SKM-1 (cell line): ENCODE data around the gene SPACA1.
"Not testable (repeated sequence)": the region's sequence is repeated elsewhere in the genome, so short reads cannot be mapped to it uniquely, and the experiment has no call there.

Experiments
- DNase-seq: peaks from one replicate; lab custom pipeline; 2025; ENCODE audit not compliant: unreplicated experiment; lab: John Stamatoyannopoulos, UW

The SPACA1 gene, protein sequence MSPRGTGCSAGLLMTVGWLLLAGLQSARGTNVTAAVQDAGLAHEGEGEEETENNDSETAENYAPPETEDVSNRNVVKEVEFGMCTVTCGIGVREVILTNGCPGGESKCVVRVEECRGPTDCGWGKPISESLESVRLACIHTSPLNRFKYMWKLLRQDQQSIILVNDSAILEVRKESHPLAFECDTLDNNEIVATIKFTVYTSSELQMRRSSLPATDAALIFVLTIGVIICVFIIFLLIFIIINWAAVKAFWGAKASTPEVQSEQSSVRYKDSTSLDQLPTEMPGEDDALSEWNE

GRCh38 chr6:88047510-88048150 lies at the start of gene SPACA1:
Gene SPACA1 (plus strand): TSS chr6:88047841. CDS start chr6:88047906, 65 bp downstream.
- DNase-seq: no peak

DNA sequence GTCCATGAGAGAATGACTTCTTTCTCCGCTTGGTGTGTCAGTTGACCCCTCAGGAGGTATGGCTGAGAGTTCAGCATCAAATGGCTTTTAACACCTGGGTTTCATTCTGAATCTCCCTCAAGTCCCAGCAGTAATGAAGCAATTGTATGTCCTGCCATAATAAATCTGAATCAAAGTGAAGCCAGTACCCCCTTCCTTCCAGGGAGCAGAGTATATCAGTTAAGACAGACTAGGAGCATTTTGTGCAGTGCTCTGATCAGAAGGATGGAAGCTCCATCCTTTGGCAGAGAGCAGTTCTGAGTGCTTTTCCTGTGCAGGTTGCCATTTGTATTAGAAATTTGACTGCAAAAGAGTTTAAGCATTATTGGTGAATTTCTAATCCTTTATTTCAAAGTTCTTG lies 46.9 kb upstream of the SPACA1 start:
- DNase-seq: no peak

GRCh38 chr6:88001279-88001678 lies 46.4 kb upstream of the SPACA1 start:
- DNase-seq: not testable (repeated sequence)

GRCh38 chr6:88004707-88005106 lies 42.9 kb upstream of the SPACA1 start:
- DNase-seq: no peak

GRCh38 chr6:88006557-88006956 lies 41.1 kb upstream of the SPACA1 start:
- no peak for DNase-seq

- no peak for DNase-seq
Observed at GRCh38 chr6:88008411-88008810, 39.2 kb upstream of the SPACA1 start.

GRCh38 chr6:88008831-88009231 lies 38.8 kb upstream of the SPACA1 start:
- no peak for DNase-seq

- DNase-seq: no peak
Observed at GRCh38 chr6:88013015-88013414, 34.6 kb upstream of the SPACA1 start.

DNA sequence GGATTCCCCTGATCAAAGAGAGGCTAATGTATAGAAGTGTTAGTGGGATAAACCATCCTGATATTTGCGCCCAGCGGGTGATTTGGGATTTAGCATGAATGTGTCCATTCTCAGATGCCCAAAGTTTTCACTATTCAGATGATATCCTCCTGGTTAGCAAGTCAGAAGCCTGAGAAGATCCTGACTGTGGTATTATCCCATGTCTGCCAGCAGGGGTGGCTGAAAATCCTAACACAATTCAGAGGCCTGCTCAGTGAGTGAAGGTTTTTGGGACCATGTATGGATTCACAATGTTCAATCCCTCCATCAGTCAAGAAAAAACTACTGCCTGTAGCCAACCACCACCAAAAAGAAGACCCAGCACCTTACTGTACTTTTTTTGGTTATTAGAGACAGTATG lies 34.1 kb upstream of the SPACA1 start:
- DNase-seq: no peak

DNA sequence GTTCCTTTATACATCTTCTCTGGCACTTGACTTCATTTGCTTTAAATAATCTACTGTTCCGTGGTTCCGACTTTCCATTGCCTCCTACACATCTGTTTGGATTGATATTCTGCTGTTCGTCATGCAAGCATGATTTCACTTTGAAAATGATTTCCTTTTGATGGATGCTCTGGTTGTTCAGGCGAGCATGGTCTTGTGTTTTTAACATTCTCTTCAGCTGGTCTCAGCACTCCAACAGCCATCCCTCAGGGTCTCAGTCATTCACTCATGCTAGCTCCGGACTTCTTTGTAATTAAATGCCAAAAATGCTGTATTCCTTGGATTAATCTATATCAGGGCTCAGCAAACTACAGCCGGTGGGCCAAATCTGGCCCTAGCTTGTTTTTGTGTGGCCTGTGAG lies 27.2 kb upstream of the SPACA1 start:
- DNase-seq: no peak

DNA sequence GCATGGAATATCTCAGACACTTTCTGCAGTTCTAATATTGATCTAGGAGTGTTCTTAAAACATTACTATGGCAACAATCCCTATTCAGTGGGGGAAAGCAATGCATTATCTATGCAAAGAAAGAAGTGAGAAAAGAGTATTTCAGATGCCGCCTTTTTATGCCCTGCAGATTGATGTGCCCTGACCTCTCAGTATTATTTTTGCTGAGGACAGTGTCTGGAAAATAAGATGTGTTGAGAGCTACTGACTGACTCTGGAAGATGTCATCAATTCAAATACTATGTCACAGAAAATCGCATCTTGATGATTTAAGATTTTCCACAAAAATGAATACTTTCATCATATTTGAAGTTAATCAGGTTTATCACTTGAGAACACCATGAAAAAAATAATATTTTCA lies 22.9 kb upstream of the SPACA1 start:
- no peak for DNase-seq

GRCh38 chr6:88031550-88031949 lies 16.1 kb upstream of the SPACA1 start:
- no peak for DNase-seq

GRCh38 chr6:88044530-88044929 lies 3.1 kb upstream of the SPACA1 start:
- no peak for DNase-seq

DNA sequence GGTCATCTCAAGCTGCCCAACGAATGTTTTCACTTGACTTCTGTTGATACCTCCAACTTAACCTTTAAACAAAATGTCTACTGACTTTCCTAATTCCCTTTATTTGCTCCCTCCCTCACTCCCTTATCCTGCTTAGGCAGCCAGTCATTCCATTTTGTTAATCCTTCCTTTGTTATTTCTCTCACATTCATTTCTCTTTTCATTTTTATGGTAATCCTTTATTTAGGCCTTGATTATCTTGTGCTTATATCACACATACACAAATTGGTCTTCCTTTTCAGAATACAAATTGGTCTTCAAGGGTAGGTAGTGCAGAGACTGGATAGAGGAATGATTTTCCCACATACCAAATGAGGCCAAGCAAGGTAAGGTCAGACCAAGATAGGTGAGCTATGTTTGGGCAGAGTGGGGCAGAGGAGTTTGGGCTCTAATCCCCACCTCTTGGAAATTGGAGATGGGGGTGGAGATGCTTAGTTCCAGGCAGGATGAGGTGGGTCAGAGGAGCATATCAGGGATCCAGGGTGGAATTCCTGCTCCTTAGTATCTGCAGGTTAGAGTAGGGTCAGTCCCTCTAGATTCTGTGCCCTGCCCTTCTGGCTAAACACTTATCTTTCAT lies 2.0 kb upstream of the SPACA1 start:
- DNase-seq: no peak

GRCh38 chr6:88048578-88048977 lies 937 bp downstream of the SPACA1 start:
- DNase-seq: no peak

- DNase-seq: no peak
Observed at GRCh38 chr6:88050140-88050818, 2.6 kb downstream of the SPACA1 start.

- DNase-seq: no peak
Observed at GRCh38 chr6:88059191-88059590, 11.6 kb downstream of the SPACA1 start.

- no peak for DNase-seq
Observed at GRCh38 chr6:88062376-88062775, 14.7 kb downstream of the SPACA1 start.

DNA sequence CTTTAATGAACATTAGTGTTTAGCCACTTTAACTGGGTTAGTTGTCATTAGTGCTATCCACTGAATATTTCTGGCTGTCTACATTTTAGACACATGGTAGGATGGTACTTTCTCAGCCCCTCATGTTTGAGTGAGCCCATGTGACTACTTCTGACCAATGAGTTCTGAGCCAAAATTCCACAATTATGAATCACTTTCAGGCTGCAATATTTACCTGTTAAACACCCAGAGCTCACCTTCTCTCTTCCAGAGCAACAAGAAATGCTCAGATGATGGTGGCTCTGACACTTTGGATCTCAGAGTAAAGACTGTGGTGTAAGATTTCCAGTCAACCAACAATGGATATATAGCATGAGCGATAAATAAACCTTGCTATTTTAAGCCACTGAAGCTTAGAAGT lies 24.8 kb downstream of the SPACA1 start:
- no peak for DNase-seq

DNA sequence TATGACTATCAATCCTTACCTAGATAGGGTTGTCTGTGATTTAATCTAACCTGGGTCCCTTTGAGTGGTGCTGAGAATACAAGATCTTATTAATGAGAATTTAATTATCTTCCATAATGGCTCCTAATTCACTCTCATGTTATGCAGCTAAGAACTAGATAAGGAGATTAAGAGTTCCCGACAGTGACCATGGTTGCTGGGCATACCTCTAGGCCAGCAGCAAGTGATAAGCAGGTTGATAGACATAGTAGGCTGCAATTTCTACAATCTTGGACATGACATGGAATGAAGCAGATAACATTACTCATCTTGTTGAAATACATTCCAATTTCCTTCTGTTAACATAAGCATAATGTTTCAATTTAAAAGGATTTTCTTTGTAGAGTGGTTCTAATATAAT lies 27.1 kb downstream of the SPACA1 start:
- no peak for DNase-seq

DNA sequence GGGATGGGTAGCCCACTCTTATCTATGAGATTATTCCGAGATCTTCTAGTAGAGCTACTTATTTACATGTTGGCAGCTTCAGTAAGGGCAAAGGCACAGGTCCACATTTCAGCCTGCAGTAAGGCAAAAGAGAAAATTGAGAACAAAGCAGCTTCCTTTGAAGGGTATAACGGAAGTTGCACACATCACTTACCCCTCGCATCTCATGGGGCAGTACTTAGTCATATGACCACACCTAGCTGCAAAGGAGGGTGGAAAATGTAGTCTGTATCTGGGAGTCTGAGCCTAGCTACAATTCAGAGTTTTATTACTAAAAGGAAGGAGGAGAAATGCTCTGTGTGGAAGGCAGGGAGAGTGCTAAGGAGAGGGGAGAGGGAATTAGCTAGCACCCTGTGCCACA lies 29.7 kb downstream of the SPACA1 start:
- no peak for DNase-seq

- DNase-seq: no peak
Observed at GRCh38 chr6:88086792-88087191, 39.2 kb downstream of the SPACA1 start.
